ENCODE results near the gene INAFM1.
"Not testable (repeated sequence)": the region's sequence is repeated elsewhere in the genome, so short reads cannot be mapped to it uniquely, and the experiment has no call there.

INAFM1 gene

DNA sequence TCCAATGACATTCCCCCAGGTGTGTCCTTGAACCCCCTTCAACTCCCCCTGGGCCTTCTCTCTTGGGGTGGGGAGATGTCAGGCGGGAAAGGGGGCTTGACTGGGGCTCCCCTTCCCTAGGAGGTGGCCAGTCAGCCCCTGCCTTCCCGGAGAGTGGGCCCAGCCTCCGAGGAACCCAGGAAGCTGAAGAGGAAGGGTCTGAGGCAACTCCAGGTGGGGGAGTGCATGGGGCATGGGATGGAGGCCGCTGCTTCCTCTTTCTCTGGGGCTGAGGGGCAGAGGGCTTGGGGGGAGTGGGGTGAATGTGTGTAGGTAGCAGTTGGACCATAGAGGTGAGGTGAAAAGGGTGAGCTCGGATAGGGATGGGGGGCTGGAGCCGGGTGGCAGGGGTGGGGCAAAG lies 2.7 kb upstream of the INAFM1 start:
- DNase-seq = no peak

DNA sequence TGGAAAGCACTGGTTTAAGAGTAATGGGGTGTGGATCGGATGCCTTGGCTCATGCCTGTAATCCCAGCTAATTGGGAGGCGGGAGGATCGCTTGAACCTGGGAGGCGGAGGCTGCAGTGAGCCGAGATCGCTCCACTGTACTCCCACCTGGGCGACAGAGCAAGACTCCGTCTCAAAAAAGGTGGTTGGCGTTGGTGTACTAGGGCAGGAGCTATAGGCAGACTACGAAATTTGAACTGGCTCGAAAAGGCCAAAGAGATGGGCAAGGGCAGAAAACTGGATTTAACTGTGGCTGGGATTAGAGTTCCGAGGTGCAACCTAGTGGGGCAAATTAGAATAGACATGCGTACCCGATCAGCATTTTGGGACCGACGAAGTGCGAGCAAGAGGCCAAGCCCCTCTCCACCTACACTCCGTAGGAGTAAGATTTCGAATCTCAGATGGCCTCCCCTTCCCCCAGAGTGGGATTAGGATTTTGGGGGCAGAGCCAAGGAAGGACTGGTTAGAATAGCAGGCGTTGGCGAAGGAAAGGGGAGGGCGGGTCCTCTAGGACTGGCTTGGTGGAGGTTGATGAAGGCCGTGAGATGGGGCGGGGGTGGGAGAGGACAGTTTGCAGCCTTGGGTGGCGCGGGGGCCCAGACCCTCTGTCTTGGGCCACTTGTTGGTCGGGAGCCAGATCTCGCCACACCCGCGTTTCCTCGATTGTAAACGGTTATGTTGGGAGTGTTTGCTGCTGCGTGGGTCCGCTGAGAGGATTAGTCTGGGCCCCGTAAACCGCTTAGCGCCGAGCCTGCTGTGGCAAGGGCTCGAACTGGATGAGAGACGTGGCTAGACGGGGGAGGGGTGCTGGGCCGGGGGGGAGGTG lies 2.0 kb upstream of the INAFM1 start:
- no peak for DNase-seq

DNA sequence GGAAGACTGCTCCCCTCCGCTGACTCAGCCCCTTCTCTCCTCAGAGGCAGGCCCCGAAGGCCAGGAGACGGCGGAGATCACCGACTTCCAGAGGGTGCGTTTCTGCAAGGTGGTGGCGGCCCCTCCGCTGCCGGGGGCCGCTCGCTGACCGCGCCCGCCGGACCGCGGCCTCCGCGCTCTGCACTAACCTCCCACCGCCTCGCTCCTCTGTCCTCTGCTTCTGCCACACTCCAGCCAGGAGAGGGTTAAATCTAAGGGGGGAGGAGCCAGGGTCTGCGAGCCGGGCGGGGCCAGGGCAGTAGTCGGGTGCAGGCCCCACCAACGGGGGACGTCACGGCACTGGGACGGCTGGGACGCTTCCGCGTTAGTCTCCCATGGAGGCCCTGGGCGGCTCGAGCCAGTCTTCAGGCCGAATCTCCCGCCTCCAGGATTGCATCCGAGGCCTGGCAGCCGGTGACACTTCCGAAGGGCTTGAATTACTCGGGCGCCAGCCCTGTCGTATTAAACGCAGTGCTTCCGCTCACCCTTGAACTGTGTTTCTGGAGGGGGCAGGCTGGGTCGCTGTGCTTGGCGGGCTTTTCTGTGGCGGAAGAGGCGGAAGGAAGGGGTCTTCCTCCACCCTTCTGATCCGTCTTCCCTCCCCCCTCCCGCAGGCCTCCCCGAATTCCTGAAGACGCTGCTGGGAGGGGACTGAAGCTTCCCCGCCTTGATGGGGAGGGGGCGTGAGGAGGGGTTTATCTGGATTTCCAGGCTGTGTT lies 1.2 kb upstream of the INAFM1 start:
- DNase-seq = peak; percentile 91

DNA sequence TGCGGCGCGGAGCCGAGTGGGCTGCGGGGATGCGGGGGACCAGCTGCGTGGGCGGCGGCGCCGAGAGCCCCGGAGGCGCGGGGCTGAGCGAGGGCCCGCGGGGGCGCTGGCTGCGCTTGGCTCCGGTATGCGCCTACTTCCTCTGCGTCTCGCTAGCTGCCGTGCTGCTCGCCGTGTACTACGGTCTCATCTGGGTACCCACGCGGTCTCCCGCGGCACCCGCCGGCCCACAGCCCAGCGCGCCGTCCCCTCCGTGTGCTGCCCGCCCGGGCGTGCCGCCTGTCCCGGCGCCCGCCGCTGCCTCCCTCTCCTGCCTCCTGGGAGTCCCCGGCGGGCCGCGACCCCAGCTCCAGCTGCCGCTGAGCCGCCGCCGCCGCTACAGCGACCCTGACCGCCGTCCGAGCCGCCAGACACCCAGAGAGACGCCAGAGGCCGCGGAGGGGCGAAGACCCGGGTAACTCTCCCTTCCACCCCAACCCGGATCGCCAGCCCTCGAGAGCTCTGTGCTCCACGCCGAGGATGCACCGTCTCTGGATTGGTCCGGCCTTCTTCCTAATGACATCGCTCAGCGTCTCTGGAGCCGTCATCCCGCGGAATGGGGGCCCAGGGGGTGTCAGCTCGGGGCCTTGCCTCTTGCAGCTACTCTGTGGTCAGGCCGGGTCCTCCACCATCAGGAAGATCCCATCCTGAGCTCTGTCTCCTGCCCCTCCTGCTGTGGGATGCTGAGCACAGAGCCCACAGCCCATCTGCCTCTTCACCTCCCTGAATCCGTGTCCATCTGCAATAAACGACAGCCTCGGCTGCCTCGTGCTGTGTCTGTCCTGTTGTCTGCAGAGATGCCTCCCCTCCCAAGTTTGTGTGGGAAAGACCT lies 441 bp downstream of the INAFM1 start:
- DNase-seq = no peak

DNA sequence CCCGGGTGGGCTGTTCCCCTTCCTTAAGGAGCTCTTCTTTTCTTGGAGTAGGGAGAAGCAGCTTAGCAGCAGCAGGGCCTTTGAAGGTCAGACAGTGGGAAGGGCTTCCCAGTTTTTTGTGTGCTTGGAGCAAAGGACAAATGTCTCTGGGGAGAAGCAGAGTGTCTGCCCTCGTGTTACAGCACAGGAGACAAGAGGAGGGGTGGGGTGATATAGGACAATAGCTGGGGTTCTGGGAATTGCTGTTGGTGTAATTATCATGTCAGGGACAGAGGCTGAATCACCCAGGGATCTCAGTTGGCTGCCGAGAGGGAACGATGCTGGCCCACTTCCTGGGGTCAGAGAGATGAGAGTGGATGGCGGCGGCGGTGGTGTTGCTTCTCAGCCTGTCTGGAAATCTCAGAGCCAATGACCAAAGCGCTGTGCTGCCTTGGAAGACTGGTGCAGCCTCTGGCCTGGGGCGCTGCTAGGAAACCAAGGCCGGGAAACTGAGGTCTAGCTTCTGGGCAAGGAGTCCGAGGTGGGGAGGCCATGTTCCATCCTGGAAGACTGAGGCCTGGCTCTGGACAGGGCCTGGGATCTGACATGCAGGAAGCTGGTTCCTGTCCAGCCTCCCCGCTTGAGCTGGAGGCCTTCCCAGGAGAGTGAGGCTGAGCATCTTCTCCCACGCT lies 1.2 kb downstream of the INAFM1 start:
- no peak for DNase-seq

DNA sequence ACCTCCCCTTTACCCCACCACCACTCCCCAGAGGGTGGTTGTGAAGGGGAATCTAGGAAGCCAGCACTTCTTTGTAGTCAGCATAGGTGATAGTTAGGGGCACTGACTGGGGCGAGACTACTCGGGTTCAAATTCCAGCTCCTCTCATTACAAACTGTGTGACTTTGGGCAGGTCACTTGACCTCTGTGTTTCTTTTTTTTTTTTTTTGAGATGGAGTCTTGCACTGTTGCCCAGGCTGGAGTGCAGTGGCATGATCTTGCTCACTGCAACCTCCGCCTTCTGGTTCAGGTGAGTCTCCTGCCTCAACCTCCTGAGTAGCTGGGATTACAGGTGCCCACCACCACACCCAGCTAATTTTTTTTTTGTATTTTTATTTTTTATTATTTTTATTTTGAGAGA lies 1.8 kb downstream of the INAFM1 start:
- DNase-seq = not testable (repeated sequence)

DNA sequence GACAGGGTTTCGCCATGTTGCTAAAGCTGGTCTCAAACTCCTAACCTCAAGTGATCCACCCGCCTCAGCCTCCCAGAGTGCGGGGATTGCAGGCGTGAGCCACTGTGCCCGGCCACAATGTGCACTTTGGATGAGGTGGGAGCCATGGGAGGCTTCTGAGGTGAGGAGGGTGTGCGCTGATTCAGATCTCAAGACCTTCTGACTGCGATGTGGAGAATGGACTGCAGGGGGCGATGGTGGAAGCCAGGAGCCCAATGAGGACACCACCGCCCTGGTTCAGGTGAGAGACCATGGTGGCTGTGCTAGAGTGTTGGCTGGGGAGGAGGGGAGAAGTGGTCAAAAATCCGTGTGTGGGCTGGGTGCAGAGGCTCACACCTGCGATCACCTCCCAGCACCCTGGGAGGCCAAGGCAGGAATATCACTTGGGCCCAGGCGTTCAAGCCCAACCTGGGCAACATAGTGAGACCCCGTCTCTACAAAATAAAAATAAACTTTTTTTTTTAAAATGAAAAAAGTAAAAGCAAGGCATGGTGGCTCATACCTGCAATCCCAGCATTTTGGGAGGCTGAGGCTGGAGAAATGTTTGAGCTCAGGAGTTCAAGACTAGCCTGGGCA lies 5.6 kb downstream of the INAFM1 start:
- DNase-seq = peak; percentile 64

DNA sequence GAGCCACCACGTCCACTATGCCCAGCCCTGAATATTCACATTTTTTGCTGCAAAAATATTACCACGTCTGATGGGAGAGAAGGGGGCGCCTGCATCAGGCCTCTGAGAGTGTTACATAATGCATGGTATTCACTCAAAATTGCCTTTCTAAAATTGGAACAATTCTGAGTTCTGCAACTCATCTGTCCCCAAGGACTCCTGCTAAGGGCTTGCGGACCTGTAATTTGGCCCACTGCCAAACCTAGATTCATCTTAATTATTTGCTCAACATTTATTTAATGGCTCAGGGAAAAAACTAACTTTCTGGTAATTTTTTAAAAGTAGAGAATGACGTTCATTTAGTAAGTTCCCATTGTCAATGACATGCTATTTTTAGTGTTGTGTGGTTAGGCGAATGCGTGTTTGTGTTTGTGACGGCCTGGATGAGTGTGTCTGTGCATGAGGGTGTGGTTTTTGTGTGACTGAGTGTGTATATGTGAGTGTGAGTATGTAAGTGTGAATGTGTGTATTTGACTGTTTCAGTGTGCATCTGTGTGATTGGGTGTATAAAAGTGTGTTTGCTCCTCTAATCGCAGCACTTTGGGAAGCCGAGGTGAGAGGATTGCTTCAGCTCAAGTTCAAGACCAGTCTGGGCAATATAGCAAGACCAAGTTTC lies 8.8 kb downstream of the INAFM1 start:
- no peak for DNase-seq

DNA sequence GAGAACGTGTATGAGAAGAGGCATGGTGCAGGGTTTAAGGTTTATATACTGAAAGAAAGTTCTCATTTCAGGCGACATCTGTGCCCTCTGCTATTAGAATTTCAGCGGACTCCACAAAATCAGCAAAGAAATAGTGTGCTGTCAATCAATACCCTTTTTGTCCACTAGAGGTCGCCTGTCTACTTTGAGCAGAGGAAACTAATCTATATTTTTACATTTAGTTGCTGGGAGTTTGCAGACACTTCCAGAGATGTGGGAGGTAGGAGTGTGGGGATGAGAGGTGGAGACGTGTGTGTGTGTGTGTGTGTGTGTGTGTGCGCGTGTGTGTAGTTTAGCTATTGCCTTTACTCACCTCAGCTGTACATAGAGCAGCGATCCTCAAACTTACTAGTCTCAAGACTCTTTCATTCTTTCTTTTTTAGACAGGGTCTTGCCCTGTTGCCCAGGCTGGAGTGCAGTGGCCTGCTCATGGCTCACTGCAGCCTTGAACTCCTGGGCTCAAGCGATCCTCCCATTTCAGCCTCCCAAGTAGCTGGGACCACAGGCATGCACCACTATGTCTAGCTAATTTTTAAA lies 9.7 kb downstream of the INAFM1 start:
- DNase-seq = no peak

DNA sequence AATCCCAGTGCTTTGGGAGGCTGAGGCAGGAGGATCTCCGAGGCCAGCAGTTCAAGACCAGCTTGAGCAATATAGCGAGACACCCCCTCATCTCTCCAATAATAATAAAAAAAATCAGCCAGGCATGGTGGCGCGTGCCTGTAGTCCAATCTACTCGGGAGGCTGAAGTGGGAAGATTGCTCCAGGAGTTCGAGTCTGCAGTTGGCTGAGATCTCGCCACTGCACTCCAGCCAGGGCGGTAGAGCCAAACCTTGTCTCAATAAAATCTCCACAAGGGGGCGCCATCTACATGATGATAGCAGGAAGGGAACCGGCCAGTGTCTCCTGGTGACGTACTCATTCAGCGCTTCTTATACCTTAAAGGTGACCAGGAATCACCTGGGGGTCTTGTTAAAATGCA lies 21.4 kb downstream of the INAFM1 start:
- peak; percentile 70 for DNase-seq

DNA sequence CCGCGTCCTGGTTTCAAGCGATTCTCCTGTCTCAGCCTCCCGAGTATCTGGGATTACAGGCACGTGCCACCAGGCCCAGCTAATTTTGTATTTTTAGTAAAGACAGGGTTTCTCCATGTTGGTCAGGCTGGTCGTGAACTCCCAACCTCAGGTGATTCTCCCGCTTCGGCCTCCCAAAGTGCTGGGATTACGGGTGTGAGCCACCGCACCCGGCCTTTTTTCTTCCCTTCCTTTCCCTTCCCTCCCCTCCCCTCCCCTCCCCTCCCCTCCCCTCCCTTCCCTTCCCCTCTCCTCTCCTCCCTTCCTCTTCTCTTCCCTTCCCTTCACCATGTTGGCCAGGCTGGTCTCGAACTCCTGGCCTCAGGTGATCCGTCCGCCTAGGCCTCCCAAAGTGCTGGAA lies 26.2 kb downstream of the INAFM1 start:
- DNase-seq = not testable (repeated sequence)

DNA sequence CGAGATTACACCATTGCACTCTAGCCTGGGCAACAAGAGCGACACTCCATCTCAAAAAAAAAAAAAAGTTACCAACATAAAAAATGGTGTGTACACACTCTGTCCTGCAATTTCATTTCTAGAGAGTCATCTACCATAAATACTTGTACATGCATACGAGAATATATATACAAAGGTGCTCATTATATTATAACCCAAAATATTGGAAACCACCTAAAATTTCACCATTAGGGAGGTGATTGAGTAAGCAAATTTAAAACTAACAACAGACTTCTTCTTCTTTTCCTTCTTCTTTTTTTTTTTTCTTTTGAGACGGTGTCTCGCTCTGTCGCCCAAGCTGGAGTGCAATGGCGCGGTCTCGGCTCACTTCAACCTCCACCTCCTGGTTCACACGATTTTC lies 27.6 kb downstream of the INAFM1 start:
- DNase-seq = no peak

DNA sequence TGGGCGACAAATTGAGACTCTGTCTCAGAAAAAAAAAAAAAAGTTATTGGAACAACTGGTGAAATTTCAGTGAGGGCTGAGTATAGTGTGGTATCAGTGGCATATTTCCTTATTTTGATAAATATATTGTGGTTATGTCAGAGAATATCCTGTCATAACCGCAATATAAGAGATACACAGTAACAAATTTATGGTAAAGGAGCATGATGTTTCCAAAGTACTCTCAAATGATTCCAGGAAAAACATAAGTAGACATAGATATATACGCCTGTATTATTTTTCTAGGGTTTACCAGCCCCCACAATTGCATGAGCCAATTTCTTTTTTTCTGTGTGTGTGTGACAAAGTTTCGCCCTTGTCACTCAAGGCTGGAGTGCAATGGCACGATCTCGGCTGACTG lies 29.3 kb downstream of the INAFM1 start:
- no peak for DNase-seq

DNA sequence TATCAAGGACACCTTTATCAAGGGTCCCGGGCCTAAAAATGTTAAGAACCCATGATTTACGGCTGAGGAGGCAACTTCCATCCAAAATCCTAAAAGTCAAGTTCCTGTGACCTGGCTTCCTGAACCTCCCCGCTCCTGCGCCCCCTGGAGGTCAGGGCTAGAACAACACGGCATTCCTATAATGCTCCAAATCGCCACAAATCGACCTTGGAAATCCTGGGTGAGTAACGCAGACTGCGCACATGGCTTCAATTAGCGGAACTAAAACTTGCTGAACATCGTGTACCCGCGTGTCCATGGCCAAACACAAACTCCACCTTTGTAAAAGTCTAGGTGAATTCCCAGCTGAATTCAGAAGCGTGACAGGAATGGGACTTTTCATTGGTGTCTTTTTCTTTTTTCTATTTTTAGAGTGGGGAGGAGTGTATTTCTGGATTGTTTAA lies 30.6 kb downstream of the INAFM1 start:
- DNase-seq = peak; percentile 53

DNA sequence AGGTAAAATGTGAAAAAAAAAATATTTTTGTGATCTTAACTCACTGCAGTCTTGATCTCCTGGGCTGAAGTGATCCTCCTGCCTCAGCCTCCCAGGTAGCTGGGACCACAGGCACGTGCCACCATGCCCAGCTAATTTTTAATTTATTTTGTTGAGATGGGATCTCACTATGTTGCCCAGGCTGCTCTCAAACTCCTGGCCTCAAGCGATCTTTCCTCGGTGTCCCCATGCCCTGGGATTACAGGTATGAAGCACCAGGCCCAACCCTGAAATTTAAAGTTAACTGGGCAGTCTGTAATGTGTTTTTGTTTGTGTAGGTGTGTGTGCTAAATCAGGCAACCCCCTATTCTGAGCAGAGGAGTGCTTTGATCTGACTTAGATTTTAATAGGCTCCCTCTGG lies 31.6 kb downstream of the INAFM1 start:
- no peak for DNase-seq

DNA sequence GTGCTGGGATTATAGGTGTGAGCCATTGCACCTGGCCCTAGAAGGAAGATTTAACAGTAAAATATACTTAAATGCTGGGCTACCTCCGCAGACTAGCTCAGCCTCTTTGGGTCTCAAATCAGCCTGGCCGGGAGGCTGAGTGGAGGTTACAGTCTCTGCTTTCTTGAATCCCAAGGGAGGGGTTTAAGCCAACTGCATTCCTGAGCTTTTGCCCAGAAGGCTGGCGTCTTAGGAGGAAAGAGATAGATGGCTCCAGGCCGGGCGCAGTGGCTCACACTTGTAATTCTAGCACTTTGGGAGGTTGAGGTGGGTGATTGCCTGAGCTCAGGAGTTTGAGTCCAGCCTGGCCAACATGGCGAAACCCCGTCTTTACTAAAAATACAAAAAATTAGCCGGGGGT lies 34.4 kb downstream of the INAFM1 start:
- no peak for DNase-seq

DNA sequence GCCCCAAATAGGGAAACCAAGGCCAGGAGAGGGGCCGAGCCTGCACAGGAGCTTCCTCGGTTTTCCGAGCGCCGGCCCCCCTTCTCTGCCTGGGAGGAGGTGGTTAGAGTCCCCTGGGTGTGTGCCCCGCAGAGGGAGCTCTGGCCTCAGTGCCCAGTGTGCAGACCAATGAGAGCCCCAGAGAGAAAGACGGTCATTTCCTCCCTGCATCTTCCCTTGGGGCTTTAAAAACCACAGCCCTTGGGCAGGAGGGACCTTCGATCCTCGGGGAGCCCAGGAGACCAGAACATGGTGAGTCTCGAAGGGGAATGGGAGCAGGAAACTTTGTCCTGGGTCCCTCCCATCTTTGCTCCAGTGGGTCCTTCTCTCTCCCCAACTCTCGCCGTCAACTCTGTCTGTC lies 34.9 kb downstream of the INAFM1 start, which contains the start of gene C5AR1:
Gene C5AR1, plus strand, starts transcription at position 254 of the 400 bp plus-strand sequence. Its CDS starts 35 bp downstream, at position 289.
- no peak for DNase-seq

DNA sequence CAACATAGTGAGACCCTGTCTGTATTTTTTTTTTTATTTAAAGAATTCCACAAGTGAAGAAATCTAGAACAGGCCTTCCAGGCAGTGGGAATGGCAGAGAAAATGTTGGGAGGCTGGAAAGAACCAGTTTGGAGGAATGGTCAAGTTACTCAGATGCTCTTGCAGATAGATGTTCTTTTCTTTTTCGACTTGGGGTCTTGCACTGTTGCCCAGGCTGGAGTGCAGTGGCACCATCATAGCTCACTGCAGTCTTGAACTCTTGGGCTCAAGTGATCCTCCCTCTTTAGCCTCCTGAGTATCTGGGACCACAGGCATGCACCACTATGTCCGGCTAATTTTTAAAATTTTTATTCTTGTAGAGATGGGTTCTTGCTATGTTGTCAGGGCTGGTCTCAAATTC lies 35.6 kb downstream of the INAFM1 start:
- DNase-seq = no peak

DNA sequence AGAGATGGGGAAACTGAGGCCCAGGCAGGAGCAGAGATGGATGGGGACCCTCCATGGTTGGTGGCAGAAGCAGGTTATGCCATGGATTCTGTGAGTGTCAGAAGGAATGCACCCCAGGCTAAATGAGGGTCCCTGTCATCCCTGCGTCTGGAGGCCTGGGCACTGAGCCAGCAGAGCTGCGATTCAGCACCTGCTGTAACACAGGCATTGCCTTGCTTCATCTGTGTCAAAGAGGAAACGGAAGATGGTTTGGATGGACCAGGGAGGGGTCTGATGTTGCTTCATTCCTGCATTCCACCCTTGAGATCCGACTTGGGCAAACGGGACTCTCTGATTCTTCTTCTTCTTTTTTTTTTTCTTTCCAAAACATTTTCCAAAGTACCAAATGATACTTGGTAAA lies 36.1 kb downstream of the INAFM1 start:
- DNase-seq = no peak

DNA sequence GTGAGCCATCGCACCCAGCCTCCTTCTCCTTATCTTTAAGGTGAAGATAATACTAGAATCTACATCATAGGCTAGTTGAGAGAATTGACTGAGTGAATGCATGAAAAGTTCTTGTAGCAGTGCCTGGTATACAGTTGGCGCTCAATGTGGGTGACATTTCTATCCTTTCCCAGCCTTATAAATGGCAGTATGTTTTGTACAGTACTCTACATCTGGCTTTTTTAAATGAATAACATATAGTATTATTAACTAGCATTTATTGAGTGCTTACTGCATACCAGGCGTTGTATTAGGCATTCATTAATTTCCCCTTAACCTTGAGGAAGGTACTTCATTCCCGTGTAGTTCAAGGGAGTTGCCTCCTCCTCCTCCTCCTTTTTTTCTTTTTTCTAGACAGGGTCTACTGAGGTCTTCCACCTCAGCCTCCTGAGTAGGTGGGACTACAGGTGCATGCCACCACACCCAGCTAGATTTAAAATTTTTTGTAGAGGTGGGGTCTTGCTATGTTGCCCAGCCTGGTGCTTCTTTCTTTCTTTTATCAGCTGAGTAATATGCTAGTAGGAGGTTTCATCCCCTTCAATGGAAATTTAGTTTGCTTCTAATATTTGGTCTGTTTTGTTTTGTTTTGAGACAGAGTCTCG lies 37.8 kb downstream of the INAFM1 start:
- DNase-seq = no peak
